NCI-H345 treated with DMSO at 0.1 percent for 48 hours (cell line): ENCODE data around the gene NNT.
"Not testable (repeated sequence)": the region's sequence is repeated elsewhere in the genome, so short reads cannot be mapped to it uniquely, and the experiment has no call there.

Experiments
- DNase-seq: peaks from one replicate; lab custom pipeline; 2025; ENCODE audit not compliant: unreplicated experiment; lab: John Stamatoyannopoulos, UW

NNT gene

GRCh38 chr5:43582082-43583005 is 20.6 kb upstream of the NNT start:
- DNase-seq: no peak

- no peak for DNase-seq
Measured at GRCh38 chr5:43583724-43584123, 19.3 kb upstream of the NNT start.

- DNase-seq: no peak
Measured at GRCh38 chr5:43584166-43584699, 18.7 kb upstream of the NNT start.

GRCh38 chr5:43588842-43589241 is 14.1 kb upstream of the NNT start:
- no peak for DNase-seq

GRCh38 chr5:43589310-43589709 is 13.7 kb upstream of the NNT start:
- DNase-seq: no peak

GRCh38 chr5:43590700-43591099 is 12.3 kb upstream of the NNT start:
- no peak for DNase-seq

GRCh38 chr5:43592363-43592762 is 10.6 kb upstream of the NNT start:
- DNase-seq: no peak

GRCh38 chr5:43598927-43599326 is 4.1 kb upstream of the NNT start:
- not testable (repeated sequence) for DNase-seq

GRCh38 chr5:43601454-43602260 is 1.3 kb upstream of the NNT start:
- DNase-seq: peak; percentile 52

- DNase-seq: peak; percentile 74
Measured at GRCh38 chr5:43603344-43604217, 601 bp downstream of the NNT start.

GRCh38 chr5:43604699-43605098 is 1.7 kb downstream of the NNT start:
- no peak for DNase-seq

- DNase-seq: no peak
Measured at GRCh38 chr5:43606351-43606750, 3.4 kb downstream of the NNT start.

GRCh38 chr5:43608406-43608805 is 5.4 kb downstream of the NNT start:
- DNase-seq: no peak

GRCh38 chr5:43609752-43610151 is 6.8 kb downstream of the NNT start:
- DNase-seq: no peak

- no peak for DNase-seq
Measured at GRCh38 chr5:43613370-43613769, 10.4 kb downstream of the NNT start.

GRCh38 chr5:43615445-43616184 is 12.6 kb downstream of the NNT start:
- no peak for DNase-seq

- DNase-seq: no peak
Measured at GRCh38 chr5:43616535-43616934, 13.6 kb downstream of the NNT start.

- no peak for DNase-seq
Measured at GRCh38 chr5:43619380-43619779, 16.4 kb downstream of the NNT start.

- no peak for DNase-seq
Measured at GRCh38 chr5:43619911-43620310, 16.9 kb downstream of the NNT start.

- no peak for DNase-seq
Measured at GRCh38 chr5:43620944-43621505, 18.0 kb downstream of the NNT start.
